IMR-90 (cell line): ENCODE results near the gene GCSAM. TPM values are rescaled to one million over a fixed set of nuclear protein-coding genes. Genes with fewer than 3 reads are reported as not detected.

ENCODE experiments used
- ATAC-seq: fragments of 200-7000 bp; cut with Tn5 transposase; 2 replicates; pipeline ENCODE4 v1.9.1; 2020; ENCODE audit warnings: low read depth, mild to moderate bottlenecking, moderate library complexity
- BruUV-seq: library from RNA; stranded (reverse); fragments of 400-500 nt; replicated peaks from 2 replicates; lab custom pipeline; 2021; lab: Mats Ljungman, UMichigan
- CTCF ChIA-PET: fragments of 300-600 bp; formaldehyde crosslinking; extraction: SDS; loops from one replicate; lab custom pipeline; 2021; ENCODE audit warnings: antibody characterized with exemption; lab: Yijun Ruan, JAX
- POLR2A ChIA-PET: fragments of 300-600 bp; sonication (Branson Sonifier 250); formaldehyde crosslinking; loops from one replicate; lab custom pipeline; 2022; ENCODE audit warnings: antibody characterized with exemption; ENCODE audit not compliant: unreplicated experiment; lab: Charles Lee
- DNase-seq: peaks from one replicate; pipeline ENCODE4 v3.0.0; 2013
- H2AFZ ChIP-seq: replicated peaks from 2 replicates; pipeline ENCODE3; 2013; ENCODE audit warnings: low read length, mild to moderate bottlenecking; ENCODE audit not compliant: poor library complexity
- H2AK5ac ChIP-seq: 2 replicates; pipeline ENCODE4 v1.6.1; 2013; ENCODE audit warnings: low read depth, low read length, inconsistent platforms
- H2AK9ac ChIP-seq: replicated peaks from 2 replicates; pipeline ENCODE3; 2013; ENCODE audit warnings: mild to moderate bottlenecking, low read depth, low read length, moderate library complexity; ENCODE audit not compliant: poor library complexity
- H2BK120ac ChIP-seq: 2 replicates; pipeline ENCODE4 v1.6.1; 2013; ENCODE audit warnings: low read depth, low read length, inconsistent platforms
- H2BK15ac ChIP-seq: 3 replicates; pipeline ENCODE4 v1.6.1; 2013; ENCODE audit warnings: low read depth, low read length, inconsistent platforms
- H2BK20ac ChIP-seq: 2 replicates; pipeline ENCODE4 v1.6.1; 2013; ENCODE audit warnings: low read depth, mild to moderate bottlenecking, inconsistent platforms, low read length, moderate library complexity
- H2BK5ac ChIP-seq: 2 replicates; pipeline ENCODE4 v1.6.1; 2013; ENCODE audit warnings: mild to moderate bottlenecking, low read depth, low read length, inconsistent platforms; ENCODE audit not compliant: poor library complexity, severe bottlenecking
- H3K14ac ChIP-seq: replicated peaks from 2 replicates; pipeline ENCODE4 v1.6.1; 2013; ENCODE audit warnings: low read depth, low read length, inconsistent platforms
- H3K18ac ChIP-seq: 2 replicates; pipeline ENCODE4 v1.6.1; 2013; ENCODE audit warnings: low read depth, low read length, control low read depth
- H3K23ac ChIP-seq: 2 replicates; pipeline ENCODE4 v1.6.1; 2013; ENCODE audit warnings: low read depth, low read length, inconsistent platforms
- H3K27ac ChIP-seq: 2 replicates; pipeline ENCODE4 v1.5.1; 2013; ENCODE audit warnings: mild to moderate bottlenecking, control low read depth, low read length; ENCODE audit not compliant: insufficient read depth
- H3K27me3 ChIP-seq: 2 replicates; pipeline ENCODE4 v1.6.1; 2013; ENCODE audit warnings: low read length; ENCODE audit not compliant: control insufficient read depth, insufficient read depth
- H3K36me3 ChIP-seq: 2 replicates; pipeline ENCODE4 v1.6.1; 2013; ENCODE audit warnings: low read length, mixed read lengths; ENCODE audit not compliant: control insufficient read depth, insufficient read depth
- H3K4ac ChIP-seq: 2 replicates; pipeline ENCODE4 v1.6.1; 2013; ENCODE audit warnings: low read depth, low read length, inconsistent platforms
- H3K4me1 ChIP-seq: 2 replicates; pipeline ENCODE4 v1.6.1; 2013; ENCODE audit warnings: low read length, mixed read lengths; ENCODE audit not compliant: control insufficient read depth, insufficient read depth
- H3K4me2 ChIP-seq: 2 replicates; pipeline ENCODE4 v1.6.1; 2013; ENCODE audit warnings: low read depth, mild to moderate bottlenecking, control low read depth, low read length, moderate library complexity
- H3K4me3 ChIP-seq: 2 replicates; pipeline ENCODE4 v1.5.1; 2013; ENCODE audit warnings: low read depth, mild to moderate bottlenecking, control low read depth, low read length, moderate library complexity; ENCODE audit not compliant: insufficient read depth
- H3K56ac ChIP-seq: 2 replicates; pipeline ENCODE4 v1.6.1; 2013; ENCODE audit warnings: low read length, inconsistent platforms; ENCODE audit not compliant: insufficient read depth; ENCODE audit errors: extremely low read depth
- H3K79me1 ChIP-seq, 2 experiments: 2 replicates each; pipeline ENCODE4 v1.6.1; 2013; ENCODE audit warnings: low read length in 2 of 2, inconsistent platforms in 1 of 2, low read depth in 1 of 2
- H3K9ac ChIP-seq: 2 replicates; pipeline ENCODE4 v1.6.1; 2013; ENCODE audit warnings: low read depth, low read length, control low read depth
- H3K9me1 ChIP-seq: 2 replicates; pipeline ENCODE4 v1.6.1; 2013; ENCODE audit warnings: low read length, inconsistent platforms; ENCODE audit not compliant: insufficient read depth
- H3K9me3 ChIP-seq: 2 replicates; pipeline ENCODE4 v1.6.1; 2013; ENCODE audit warnings: low read length; ENCODE audit not compliant: control insufficient read depth, insufficient read depth
- H4K20me1 ChIP-seq: 2 replicates; pipeline ENCODE4 v1.6.1; 2013; ENCODE audit warnings: low read length, inconsistent platforms; ENCODE audit not compliant: insufficient read depth
- H4K5ac ChIP-seq: 2 replicates; pipeline ENCODE4 v1.6.1; 2013; ENCODE audit warnings: mild to moderate bottlenecking, low read depth, low read length, control low read depth
- H4K8ac ChIP-seq, 2 experiments: 2 replicates each; pipeline ENCODE4 v1.6.1; 2013; ENCODE audit warnings: low read depth in 2 of 2, low read length in 2 of 2, control low read depth in 1 of 2, inconsistent platforms in 1 of 2
- H4K91ac ChIP-seq: 2 replicates; pipeline ENCODE4 v1.6.1; 2013; ENCODE audit warnings: low read depth, low read length, inconsistent platforms; ENCODE audit not compliant: insufficient read depth
- BHLHE40 ChIP-seq: fragments of 150-350 bp; IDR thresholded peaks from 2 replicates; pipeline ENCODE4 v1.6.1; 2016; ENCODE audit warnings: mild to moderate bottlenecking, low read depth, low read length
- CEBPB ChIP-seq: IDR thresholded peaks from 2 replicates; pipeline ENCODE4 v1.6.1; 2012; ENCODE audit warnings: low read depth, low read length, improper control_type of control experiment
- CHD1 ChIP-seq: IDR thresholded peaks from 2 replicates; pipeline ENCODE4 v1.6.1; 2012; ENCODE audit warnings: low read depth, low read length, improper control_type of control experiment
- FOS ChIP-seq: fragments of 150-350 bp; IDR thresholded peaks from 2 replicates; pipeline ENCODE4 v1.6.1; 2016; ENCODE audit warnings: low read depth, low read length
- MAFK ChIP-seq: IDR thresholded peaks from 2 replicates; pipeline ENCODE4 v1.6.1; 2012; ENCODE audit warnings: low read depth, low read length, improper control_type of control experiment
- MAZ ChIP-seq: IDR thresholded peaks from 2 replicates; pipeline ENCODE4 v1.6.1; 2012; ENCODE audit warnings: low read depth, mild to moderate bottlenecking, low read length, improper control_type of control experiment, moderate library complexity, borderline replicate concordance
- MXI1 ChIP-seq: IDR thresholded peaks from 2 replicates; pipeline ENCODE4 v1.6.1; 2012; ENCODE audit warnings: low read depth, mild to moderate bottlenecking, low read length, moderate library complexity, borderline replicate concordance
- POLR2A ChIP-seq: IDR thresholded peaks from 2 replicates; pipeline ENCODE4 v1.6.1; 2012; ENCODE audit warnings: mild to moderate bottlenecking, low read depth, low read length
- RAD21 ChIP-seq: IDR thresholded peaks from 2 replicates; pipeline ENCODE4 v1.6.1; 2012; ENCODE audit warnings: low read length, improper control_type of control experiment
- RCOR1 ChIP-seq: IDR thresholded peaks from 2 replicates; pipeline ENCODE4 v1.6.1; 2012; ENCODE audit warnings: mild to moderate bottlenecking, low read length, improper control_type of control experiment; ENCODE audit not compliant: insufficient replicate concordance
- RFX5 ChIP-seq: IDR thresholded peaks from 2 replicates; pipeline ENCODE4 v1.8.0; 2012; ENCODE audit warnings: low read depth, mild to moderate bottlenecking, low read length, moderate library complexity
- SMC3 ChIP-seq: fragments of 150-350 bp; IDR thresholded peaks from 2 replicates; pipeline ENCODE4 v1.6.1; 2016; ENCODE audit warnings: low read depth, mild to moderate bottlenecking, antibody characterized with exemption, low read length, moderate library complexity
- WGBS, 2 experiments: methylation state at CpG; one replicate each; pipeline versions ENCODE4 v1.1.5 to v1.1.7; 2013; ENCODE audit warnings: missing lambda C conversion rate in 2 of 2; ENCODE audit not compliant: insufficient read length in 1 of 2; ENCODE audit errors: extremely low coverage in 2 of 2; 5-methylcytosine and 5-hydroxymethylcytosine counted together
- dilution Hi-C: fragments of 300-500 bp; cut with HindIII; formaldehyde crosslinking; loops from one replicate; pipeline ENCODE4 v1.14.3; 2018; ENCODE audit warnings: low sequenced_read_pairs; ENCODE audit not compliant: unreplicated experiment
- in situ Hi-C: fragments of 300-500 bp; cut with MboI; formaldehyde crosslinking; loops from 3 replicates; pipeline ENCODE4 v1.14.3; 2019; ENCODE audit warnings: low sequenced_read_pairs, inconsistent platforms, mixed read lengths
- intact Hi-C: fragments of 100-400 bp; cut with micrococcal nuclease; formaldehyde crosslinking; loops from 2 replicates; pipeline ENCODE4 v1.10.0; 2022
- polyA plus RNA-seq, 3 experiments: library from polyadenylated mRNA; depleted of rRNA; stranded (reverse); fragments of >200 nt; gene quantifications; 2 replicates each; pipeline ENCODE4 v1.2.3, GENCODE V29; 2012; ENCODE audit warnings: low replicate concordance in 1 of 3
- total RNA-seq: library from RNA; depleted of rRNA; stranded (reverse); fragments of >200 nt; gene quantifications from 2 replicates; pipeline ENCODE4 v1.2.3, GENCODE V29; 2012
- TF ChIP-seq, protein P1 (sequence below): fragments of 150-350 bp; IDR thresholded peaks from 2 replicates; pipeline ENCODE4 v1.6.1; 2016; ENCODE audit warnings: low read depth, mild to moderate bottlenecking, low read length, moderate library complexity, borderline replicate concordance
- TF ChIP-seq, protein P2 (sequence below): fragments of 150-350 bp; IDR thresholded peaks from 2 replicates; pipeline ENCODE4 v1.6.1; 2017; ENCODE audit warnings: mild to moderate bottlenecking, antibody characterized with exemption, low read length, low read depth

GCSAM gene
- total and polyA plus RNA-seq, 2 of the 4 experiments (the other 2 are of a cell fraction): not detected

DNA sequence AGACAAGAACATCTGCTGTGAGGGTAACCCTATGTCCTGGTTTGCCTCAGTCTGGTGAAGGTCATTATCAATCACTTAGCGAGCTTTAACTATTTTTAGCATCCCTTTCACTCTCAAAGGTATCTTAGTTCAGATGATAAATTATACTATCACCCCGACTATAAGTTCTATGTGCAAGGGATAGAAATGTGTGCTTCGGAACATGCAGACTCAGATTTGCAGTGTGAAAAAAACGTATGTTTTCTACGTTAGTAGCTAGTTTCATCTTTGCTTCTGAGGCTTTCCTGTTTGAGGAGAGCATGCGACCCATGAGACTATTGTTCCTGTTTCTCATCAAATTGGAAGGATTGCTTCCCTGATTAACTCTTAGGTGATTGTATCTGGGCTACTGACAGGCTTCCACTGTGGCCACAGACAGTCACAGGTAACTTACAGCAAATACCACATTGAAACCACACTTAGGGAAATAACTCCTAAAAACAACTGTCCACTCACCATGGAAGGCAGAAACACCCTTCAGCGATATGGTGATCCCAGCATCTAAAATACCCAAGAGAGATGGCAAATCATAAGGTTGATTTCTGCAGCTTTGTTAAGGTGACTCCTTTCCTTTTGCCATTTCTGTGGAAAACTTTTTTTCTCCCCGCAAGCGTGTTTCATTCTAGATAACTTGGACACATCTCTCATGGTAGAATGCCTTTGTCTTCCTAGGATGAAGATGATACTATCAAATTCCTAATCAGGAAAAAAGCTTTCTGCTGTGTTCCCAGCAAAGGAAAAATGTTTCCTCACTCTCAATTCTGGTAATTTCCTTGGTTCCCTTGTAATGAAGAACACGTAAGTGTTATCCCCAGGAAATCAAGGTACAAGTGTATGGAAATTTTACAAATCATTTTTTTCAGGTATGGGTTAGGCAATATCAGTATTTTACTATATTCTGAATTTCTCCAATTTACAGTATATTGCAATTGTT lies 5.2 kb downstream of the GCSAM start:
- H2AK9ac ChIP-seq: no peak overlapping the region
- H3K56ac ChIP-seq: no peak overlapping the region
- no peak overlapping the region for H2AK5ac ChIP-seq
- H3K4ac ChIP-seq: no peak overlapping the region
- no peak overlapping the region for H3K27ac ChIP-seq
- no peak overlapping the region for H4K91ac ChIP-seq
- no peak overlapping the region for H2BK15ac ChIP-seq
- H3K27me3 ChIP-seq: no peaks in the 10 kb centered on the region
- intact Hi-C loops (no loop called here), dilution Hi-C loops (no loop called here), in situ Hi-C loops (loop anchor here (25.0 kb wide), 1 partner anchor 384 kb away; no protein-coding TSS in a partner anchor)
- no peak overlapping the region for H3K23ac ChIP-seq
- H4K20me1 ChIP-seq: no peaks in the 10 kb centered on the region
- peaks cover 3% of the 10 kb centered on the region; the same call in 1 of the 2 replicates for H3K9me1 ChIP-seq
- no CpG with 5 or more reads among the region's 10 CpGs for WGBS, 2 experiments
- no peaks in the 10 kb centered on the region; the same call in 1 of the 2 replicates for H3K36me3 ChIP-seq
- H4K5ac ChIP-seq: no peak overlapping the region
- no peak overlapping the region for H3K9ac ChIP-seq
- no peak overlapping the region for H3K4me2 ChIP-seq
- ATAC-seq (no peak), DNase-seq (no peak)
- no peak overlapping the region for H3K4me3 ChIP-seq
- H2BK20ac ChIP-seq: no peak overlapping the region
- H4K8ac ChIP-seq: no peak overlapping the region
- no peak overlapping the region for H3K18ac ChIP-seq
- H2BK120ac ChIP-seq: no peak overlapping the region
- BruUV-seq: no TSS peak
- POLR2A ChIA-PET: no interaction called here
- no peak overlapping the region for H3K14ac ChIP-seq
- H3K4me1 ChIP-seq: peaks cover 4% of the 10 kb centered on the region; the same call in 1 of the 2 replicates
- no peaks in the 10 kb centered on the region; a peak in 2 of 4 replicates for H3K79me1 ChIP-seq
- H3K9me3 ChIP-seq: no peaks in the 10 kb centered on the region
- no peak overlapping the region for H2AFZ ChIP-seq
- H2BK5ac ChIP-seq: no peak overlapping the region
- CTCF ChIA-PET: interaction anchor here (1.4 kb wide), 1 partner anchor 9 kb away, joined by 3 read pairs; no protein-coding TSS in a partner anchor
- TF ChIP-seq CEBPB (no peak), RCOR1 (no peak), RFX5 (no peak), POLR2A (no peak), MXI1 (no peak), FOS (no peak), BHLHE40 (no peak), SMC3 (no peak), CHD1 (no peak), RAD21 (no peak), MAFK (no peak), MAZ (no peak)
- TF ChIP-seq, protein P1, sequence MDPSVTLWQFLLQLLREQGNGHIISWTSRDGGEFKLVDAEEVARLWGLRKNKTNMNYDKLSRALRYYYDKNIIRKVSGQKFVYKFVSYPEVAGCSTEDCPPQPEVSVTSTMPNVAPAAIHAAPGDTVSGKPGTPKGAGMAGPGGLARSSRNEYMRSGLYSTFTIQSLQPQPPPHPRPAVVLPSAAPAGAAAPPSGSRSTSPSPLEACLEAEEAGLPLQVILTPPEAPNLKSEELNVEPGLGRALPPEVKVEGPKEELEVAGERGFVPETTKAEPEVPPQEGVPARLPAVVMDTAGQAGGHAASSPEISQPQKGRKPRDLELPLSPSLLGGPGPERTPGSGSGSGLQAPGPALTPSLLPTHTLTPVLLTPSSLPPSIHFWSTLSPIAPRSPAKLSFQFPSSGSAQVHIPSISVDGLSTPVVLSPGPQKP: no peak
- TF ChIP-seq, protein P2, sequence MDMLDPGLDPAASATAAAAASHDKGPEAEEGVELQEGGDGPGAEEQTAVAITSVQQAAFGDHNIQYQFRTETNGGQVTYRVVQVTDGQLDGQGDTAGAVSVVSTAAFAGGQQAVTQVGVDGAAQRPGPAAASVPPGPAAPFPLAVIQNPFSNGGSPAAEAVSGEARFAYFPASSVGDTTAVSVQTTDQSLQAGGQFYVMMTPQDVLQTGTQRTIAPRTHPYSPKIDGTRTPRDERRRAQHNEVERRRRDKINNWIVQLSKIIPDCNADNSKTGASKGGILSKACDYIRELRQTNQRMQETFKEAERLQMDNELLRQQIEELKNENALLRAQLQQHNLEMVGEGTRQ: no peak
